Transverse colon (tissue), 3 donors: Measurements from ENCODE around the gene PDGFC.

Source experiments
- EP300 ChIP-seq: sonication (generic); formaldehyde crosslinking; IDR thresholded peaks from one replicate; pipeline ENCODE4 v1.6.1; 2017; ENCODE audit warnings: antibody characterized with exemption, low read depth
- POLR2AphosphoS5 ChIP-seq, 3 donors: sonication (generic); formaldehyde crosslinking; IDR thresholded peaks; one replicate each; pipeline ENCODE4 v1.6.1; 2016; ENCODE audit warnings: antibody characterized with exemption in 3 of 3

DNA sequence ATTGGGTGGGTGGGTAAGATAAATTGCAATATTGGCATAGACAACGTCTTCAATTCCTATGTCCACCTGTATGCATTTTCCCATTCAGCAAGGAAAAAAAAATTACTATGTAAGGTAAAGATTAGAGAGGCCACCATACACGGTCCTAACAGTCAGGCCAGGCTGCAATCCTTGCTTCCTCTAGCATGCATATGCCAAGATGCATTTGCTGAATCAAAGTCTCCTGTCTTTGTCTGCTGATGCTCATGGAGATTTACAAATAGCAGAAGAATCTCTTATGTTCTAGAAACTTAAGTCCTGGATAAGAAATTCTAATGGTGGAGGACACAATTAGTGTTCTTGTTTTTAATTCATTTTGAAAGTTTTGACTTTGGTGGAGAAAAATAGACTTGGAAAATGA, 206.8 kb downstream of the PDGFC start:
- TF ChIP-seq EP300 (no peak), POLR2AphosphoS5 (IDR thresholded peaks at IDR 0.05) (no peak)
